Stimulated activated CD4-positive, alpha-beta T cell treated with anti-CD3 and anti-CD28 coated beads, TNF-alpha, amount 100 ng/mL, for 48 hours (primary cell): Measurements from ENCODE around the gene ARHGEF39.

Experiments
- DNase-seq, 3 donors: peaks; one replicate each; pipeline ENCODE4 v3.0.0-alpha.2; 2020; ENCODE audit warnings: low read depth in 3 of 3

ARHGEF39 gene

GRCh38 chr9:35691757-35692301, 26.8 kb upstream of the ARHGEF39 start:
- DNase-seq: no peak

DNA sequence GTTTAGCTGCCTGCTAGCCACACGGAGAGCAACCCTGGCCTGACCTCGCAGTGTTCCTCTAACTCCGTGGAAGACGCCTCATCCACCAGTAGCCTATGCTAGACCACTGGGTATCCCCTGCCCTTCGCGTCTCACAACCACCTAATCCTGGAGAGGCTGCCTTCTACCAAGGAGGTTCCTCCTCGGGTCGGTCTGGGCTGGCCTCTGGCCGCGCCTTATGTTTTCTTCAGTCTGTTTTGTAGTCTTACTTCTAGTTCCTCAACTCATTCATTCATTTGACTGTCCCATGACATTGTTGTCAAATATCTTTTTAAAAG, 26.3 kb upstream of the ARHGEF39 start:
- no peak for DNase-seq

DNA sequence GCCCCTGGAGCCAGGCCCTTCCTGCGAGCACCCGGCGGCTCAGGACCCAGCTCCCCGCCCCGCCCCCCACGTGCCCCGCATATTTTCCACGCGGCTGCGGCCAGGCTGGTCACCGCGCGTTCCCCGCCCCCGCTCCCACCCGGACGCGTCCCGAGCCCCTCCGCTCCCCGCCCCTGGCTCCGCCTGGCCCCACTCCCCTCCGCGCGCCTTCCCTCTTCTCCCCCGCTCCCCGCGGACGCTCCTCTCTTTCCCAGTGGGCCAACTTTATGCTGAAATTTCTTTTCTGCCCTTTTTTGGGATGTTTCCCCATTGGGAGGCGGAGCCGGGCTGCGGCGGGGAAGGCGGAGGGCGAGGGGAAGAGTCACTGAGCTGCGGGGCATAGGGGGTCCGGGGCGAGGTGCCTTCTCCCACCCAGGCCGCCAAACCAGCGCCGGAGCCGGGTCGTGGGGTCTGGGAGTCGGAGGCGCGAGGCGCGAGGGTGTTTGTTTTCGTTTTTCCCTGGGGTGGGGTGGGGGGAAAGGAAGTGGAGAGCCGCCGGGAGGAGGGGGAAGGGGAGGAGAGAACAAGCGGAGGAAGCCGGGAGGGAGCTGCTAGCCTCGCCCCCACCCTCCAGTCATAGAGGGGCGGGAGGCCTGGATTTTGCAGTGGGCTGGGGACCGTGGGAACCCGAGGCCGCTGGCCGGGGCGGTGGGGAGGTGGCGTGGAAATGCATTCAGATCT, 25.8 kb upstream of the ARHGEF39 start:
- peak in 2 of 3 donors; percentile 9 to 31 for DNase-seq

DNA sequence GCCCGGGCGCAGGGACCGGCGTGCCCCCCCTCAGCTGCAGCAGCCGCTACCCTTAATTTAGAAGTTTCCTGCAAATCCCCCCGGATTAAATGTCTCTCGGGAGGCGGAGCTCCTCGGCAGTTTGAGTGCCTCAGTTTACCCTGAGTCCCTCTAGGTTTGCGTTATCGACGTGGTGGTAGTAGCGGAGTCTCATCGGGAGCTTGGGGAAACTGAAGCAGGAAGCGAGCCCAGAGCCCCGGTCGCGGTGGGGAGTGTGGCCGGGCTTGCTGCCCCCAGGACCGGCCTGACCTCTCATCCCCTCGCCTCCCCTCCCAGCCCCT, 25.3 kb upstream of the ARHGEF39 start:
- no peak for DNase-seq

DNA sequence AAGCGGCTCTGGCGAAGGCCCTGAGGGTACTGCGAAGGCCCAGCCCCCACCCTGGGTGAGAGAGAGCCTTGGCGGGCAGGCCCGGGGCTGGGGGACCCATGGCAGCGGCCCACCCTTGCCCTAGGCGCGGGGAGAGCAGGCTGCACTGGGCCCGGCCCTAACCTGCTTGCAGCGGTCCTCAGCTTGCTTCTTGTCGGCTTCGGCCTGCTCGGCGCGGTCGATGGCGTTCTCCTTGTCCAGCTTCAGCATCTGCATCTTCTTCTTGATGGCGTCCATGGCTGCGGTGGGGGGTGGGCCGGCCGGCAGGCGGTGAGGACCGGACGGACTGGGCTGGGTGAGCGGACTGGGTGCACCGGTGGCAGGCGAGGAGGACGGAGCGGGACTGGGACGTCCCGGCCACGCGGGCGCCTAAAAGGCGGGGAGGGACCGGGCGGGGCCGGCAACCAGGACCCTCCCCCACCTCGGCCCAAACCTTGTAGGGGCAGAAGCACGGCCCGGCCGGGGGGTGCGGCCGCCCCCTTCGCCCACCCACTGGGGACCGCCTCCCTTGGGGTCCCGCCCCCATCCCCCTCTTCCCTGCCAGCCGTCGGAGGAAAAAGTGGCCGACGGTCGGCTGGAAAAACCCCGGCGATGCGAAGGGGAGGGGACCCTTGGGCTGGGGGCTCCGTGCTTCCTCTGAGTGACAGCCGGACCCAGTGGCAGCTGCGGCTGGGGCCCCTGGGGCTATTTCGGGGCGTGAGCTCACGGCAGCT, 24.7 kb upstream of the ARHGEF39 start, which contains the start of gene TPM2:
TSS of gene TPM2 (minus strand) at position 384 of the 752 bp plus-strand sequence. CDS start at position 276, 108 bp downstream.
- DNase-seq: no peak

GRCh38 chr9:35688558-35689541, 23.9 kb upstream of the ARHGEF39 start:
- DNase-seq: no peak

DNA sequence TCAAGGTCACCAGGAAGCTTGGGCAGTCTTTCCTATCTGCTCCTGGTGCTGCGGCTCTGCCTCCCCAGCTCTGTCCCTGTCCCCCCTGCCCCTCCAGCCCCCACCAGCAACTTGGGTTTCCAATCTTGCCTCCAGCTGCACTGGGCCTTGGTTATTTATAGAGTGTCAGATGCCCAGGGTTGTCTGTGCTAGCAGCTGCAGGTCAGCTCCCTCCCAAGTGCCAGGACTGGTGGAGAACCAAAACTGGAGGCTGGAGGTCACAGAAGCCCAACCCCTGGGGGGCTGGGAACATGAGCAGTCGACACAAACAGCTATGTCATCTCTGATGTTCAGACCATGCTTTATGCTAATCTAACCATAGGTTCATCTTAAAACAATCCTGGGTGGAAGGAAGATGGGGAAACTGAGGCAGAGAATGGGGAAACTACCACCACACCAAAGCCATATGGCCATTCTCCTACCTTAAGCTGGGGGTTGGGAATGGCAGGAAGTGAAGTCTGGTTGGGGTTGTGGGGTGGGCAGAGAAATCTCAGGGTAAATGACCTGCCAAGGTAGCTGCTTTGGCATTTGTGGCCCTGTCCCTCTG, 23.1 kb upstream of the ARHGEF39 start:
- DNase-seq: no peak

GRCh38 chr9:35687306-35687705, 22.3 kb upstream of the ARHGEF39 start:
- no peak for DNase-seq

GRCh38 chr9:35686222-35687203, 21.5 kb upstream of the ARHGEF39 start:
- DNase-seq: no peak

- DNase-seq: no peak
Observed at GRCh38 chr9:35685506-35685905, 20.5 kb upstream of the ARHGEF39 start.

GRCh38 chr9:35684921-35685320, 19.9 kb upstream of the ARHGEF39 start:
- no peak for DNase-seq

DNA sequence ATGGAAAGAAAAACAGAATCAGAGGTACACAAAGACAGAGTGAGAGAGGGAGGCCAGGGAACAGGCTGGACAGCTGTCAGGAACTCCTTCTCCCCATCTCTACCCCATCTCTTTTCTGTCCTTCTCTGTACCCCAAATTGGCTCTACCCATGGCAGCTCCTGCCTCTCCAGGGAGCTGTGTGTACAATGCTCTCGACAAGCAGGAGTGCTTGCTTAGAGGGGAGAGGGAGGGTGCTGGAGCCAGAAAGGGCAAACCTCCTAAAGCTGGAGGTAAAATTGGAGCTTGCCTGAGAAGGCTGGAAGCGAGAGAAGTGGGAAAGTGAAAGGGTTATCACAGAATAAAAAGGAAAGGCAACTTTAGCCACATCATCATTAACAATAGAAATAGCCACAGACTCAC, 18.3 kb upstream of the ARHGEF39 start:
- DNase-seq: no peak

GRCh38 chr9:35682520-35683315, 17.7 kb upstream of the ARHGEF39 start:
- DNase-seq: no peak

DNA sequence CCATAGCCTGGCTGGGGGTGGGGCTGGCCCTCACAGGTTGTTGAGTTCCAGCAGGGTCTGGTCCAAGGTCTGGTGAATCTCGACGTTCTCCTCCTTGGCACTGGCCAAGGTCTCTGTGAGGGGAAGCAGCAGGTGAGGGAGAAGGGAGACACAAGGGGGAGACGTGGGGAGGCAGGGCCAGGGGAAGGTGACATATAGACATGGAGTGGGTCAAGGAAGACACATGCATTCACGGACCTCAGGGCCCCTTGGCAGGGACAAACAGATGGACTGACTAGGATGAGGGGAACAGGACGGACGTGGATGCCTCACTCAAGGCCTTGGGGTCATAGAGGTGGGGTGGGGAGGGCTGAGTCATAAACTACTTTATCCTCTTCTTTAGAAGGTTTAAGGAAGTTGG, 17.1 kb upstream of the ARHGEF39 start:
- no peak for DNase-seq

- no peak for DNase-seq
Observed at GRCh38 chr9:35681341-35682002, 16.5 kb upstream of the ARHGEF39 start.

DNA sequence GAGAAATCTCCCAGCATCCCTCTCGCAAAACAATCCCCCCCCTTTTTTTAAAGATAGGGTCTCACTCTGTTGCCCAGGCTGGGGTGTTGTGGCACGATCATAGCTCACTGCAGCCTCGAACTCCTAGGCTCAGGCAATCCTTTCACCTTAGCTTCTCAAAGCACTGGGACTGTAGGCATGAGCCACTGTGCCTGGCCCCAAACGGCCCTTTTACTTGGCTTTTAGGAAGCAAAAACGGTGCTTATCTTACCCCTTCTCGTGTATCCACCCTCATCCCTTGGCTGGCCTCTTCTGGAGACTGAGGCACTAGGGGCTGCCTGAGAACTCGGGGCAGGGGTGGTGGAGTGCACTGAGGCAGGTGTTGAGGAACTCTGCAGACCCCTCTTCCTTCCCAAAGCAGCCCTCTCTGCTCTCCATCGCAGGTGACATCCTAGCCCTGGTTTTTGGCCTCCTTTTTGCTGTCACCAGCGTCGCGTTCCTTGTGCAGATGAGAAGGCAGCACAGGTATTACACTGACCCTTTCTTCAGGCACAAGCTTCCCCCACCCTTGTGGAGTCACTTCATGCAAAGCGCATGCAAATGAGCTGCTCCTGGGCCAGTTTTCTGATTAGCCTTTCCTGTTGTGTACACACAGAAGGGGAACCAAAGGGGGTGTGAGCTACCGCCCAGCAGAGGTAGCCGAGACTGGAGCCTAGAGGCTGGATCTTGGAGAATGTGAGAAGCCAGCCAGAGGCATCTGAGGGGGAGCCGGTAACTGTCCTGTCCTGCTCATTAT, 15.5 kb upstream of the ARHGEF39 start:
- no peak for DNase-seq

GRCh38 chr9:35679766-35680330, 14.9 kb upstream of the ARHGEF39 start:
- no peak for DNase-seq

- no peak for DNase-seq
Observed at GRCh38 chr9:35679091-35679490, 14.1 kb upstream of the ARHGEF39 start.
